Activated naive CD4-positive, alpha-beta T cell treated with Interleukin-2 at 50 U/mL for 16 hours (primary cell): ENCODE results near the gene CASQ2.

ENCODE experiments used
- DNase-seq: peaks from one replicate; pipeline ENCODE4 v3.0.0-alpha.2; 2020

The CASQ2 gene

GRCh38 chr1:115727706-115728249, 40.7 kb downstream of the CASQ2 start:
- DNase-seq, result no peak

DNA sequence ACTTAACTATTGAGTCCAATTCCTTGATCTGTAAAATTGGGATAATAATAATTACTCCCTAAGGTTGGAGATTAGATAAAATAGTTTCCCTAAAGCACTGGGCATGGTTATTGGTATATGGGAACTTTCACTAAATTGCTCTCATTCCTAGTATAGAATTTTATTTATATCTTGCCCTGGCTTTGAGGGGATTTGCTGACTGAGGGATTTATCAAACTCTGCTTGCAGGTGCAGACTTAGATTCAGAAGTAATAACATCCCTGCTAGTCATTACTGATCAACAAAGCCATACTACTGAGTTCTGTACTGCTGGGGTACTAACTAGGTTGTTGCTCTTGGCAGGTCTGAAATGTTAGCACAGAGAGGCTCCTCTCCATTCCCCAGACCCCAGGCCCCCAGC, 41.9 kb downstream of the CASQ2 start:
- no peak for DNase-seq

GRCh38 chr1:115726161-115726560, 42.4 kb downstream of the CASQ2 start:
- DNase-seq, result no peak

GRCh38 chr1:115725600-115725999, 42.9 kb downstream of the CASQ2 start:
- no peak for DNase-seq

DNA sequence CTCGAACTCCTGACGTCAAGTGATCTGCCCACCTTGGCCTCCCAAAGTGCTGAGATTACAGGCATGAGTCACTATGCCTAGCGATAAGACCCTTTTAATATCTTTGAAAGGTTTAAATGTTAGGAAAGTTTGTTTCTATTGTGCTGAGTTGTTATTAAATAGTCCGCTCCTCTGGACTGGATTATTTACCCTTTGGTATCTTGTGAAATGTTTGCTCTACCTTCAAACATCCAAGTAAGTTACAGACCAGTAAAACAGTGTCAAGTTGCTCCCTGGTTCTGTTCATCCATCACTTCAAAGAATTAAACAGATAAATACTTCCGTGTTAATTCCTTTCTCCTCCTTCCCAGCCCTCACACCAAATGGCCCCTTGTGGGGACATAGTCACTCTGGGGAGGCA, 44.8 kb downstream of the CASQ2 start:
- no peak for DNase-seq

DNA sequence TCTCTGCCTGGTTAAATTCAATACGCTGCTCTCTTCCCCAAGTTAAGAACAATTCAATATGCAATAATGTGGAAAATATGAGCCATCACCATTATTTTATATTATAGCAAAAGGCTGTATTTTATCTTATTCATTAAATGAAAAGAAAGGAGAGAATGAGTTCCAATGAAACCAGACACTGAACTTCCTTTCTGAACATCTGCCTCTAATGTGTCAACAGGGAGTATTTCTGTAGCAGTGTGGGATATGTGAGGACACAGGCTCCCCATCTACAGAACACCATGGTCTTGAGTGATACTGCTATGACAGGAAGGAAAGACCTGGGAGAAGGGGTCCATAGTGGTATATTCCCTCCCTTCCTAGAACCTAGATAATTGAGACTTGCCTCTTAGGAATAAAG, 46.3 kb downstream of the CASQ2 start:
- DNase-seq, result no peak

GRCh38 chr1:115719285-115719684, 49.2 kb downstream of the CASQ2 start:
- no peak for DNase-seq

DNA sequence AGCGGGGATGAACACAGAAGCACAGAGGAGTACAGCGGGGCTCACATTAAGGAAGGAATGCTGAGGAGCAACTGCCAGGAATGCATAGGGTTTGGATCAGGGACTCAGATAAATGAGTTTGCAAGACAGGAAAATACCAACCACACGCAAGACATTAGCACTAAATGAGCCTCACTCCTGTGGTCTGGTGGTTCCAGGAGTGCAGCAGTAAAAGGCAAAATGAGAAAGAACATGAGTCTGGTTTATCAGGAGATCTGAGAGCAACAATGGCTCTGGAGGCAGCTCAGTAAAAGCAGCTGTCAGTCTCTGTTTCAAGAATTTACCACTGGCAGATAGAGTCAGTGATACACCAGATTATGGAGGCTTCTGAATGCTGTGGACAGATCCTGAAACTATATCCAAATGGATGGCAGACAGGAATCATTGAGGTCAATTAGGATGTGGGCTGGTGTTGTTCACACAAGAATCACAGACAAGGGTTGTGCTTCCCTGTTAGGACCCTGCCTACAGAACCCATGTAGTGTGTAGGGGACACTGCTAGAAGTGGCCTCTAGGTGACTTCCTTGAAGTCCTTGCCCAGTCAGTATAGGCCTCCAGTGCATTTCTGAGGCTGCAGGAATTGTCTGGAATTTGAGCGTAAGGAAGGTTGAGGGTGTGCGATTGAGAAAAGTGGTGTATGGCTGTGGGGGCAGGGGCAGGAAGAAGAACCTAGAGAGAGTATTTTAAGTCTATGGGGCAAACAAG, 50.3 kb downstream of the CASQ2 start:
- no peak for DNase-seq

- no peak for DNase-seq
Observed at GRCh38 chr1:115717541-115717940, 51.0 kb downstream of the CASQ2 start.

GRCh38 chr1:115714572-115715141, 53.9 kb downstream of the CASQ2 start:
- no peak for DNase-seq

- no peak for DNase-seq
Observed at GRCh38 chr1:115713906-115714305, 54.6 kb downstream of the CASQ2 start.

DNA sequence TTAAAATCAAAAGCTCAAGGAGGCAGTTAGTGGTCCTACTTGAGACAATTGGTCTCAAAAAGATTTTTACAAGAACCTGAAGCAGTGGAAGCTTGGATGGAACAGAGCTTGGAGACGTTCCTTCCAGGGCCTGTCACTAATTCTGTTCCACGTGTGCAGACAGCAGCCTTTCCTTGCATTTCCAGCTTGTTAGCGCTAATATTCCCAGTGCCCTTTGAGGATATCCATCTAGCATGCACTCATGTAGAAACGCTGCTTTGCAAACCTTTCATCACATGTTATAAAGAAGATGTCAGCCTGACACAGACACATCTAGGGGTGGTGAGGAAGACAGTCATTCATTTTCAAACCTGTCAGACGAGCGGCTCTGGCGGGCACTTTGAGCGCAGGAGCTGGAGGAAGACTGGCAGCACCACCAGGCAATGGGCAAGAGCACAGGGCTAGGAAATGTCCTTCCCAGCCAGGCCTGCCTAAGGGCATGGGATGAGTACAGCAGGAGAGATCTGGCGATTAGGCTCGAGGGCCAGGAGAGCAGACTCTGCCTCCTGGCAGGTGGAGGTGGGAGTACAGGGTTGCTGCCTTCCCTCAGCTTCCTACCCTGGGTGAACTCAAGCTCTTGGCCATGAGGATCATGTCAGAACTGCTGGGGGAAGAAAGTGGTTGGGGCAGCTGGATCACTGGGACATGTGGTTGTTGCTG, 55.5 kb downstream of the CASQ2 start:
- no peak for DNase-seq

DNA sequence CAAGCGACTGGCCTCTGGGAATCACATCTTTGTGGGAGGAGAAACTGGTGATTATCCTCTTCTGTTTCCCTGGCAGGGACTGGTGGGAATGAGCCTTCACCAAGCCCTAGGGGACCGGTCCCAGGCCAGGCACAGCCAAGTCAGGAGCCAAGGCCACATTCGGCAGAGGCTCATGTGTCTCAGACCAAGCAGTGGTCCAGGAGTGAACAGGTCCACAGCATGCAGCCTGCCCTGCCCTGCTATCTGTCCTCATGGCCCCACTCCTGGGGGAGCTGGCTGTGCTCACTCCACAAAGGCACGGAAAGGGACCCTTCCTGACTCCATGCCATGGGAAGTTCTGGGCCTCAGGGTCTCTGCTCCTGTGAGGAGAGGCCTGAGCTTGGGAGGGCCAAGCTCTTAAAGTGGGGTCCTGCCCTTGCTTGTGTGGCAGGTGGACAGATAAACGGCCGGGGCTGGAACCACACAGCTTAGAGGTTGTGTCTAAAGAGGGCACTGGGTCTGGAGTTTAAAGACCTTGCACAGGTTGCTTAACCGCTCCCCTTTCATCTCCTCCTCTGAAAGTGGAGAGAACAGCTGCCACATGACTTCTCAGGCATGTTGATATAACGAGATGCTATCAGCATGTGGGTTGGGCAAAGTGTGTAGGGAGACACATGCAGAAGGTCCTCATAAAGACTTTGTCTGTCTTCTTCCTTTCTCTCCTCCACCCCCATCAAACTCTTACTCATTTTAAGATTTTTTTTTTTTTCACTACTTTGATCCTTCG, 57.5 kb downstream of the CASQ2 start:
- no peak for DNase-seq

DNA sequence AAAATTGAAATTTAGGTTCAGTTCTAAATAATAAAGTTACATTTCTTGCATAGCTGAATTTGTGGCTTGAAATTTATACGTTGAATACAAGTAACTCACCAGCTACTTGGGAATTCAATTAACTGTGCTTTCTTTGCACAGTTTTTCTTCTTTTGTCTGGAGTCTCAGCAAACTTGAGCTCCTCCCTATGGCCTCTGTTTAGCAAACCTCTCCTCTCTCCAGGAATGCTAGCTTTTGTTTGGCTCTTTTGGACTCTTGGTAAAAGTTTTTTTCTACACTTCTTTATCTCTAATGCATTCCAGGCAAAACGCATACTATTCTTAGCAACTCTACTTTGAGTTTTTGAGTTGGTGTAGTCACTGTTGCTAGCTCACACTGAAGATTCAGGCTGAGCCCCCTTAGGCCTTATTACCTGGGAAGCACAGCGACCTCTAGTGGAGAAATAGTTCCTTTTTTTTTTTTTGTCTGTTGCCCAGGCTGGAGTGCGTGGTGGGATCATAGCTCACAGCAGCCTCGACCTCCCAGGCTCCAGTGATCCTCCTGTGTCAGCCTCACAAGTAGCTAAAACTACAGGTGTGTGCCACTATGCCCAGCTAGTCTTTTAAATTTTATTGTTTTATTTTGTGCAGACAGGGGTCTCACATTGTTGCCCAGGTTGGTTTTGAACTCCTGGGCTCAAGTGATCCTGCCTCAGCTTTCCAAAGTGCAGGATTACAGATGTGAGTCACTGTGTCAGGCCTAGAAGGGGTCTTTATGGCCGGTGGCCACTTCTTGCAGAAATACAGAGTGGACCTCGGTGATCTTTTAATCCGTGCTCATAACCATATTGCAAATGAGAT, 61.7 kb downstream of the CASQ2 start:
- no peak for DNase-seq

- DNase-seq, result no peak
Observed at GRCh38 chr1:115705963-115706362, 62.6 kb downstream of the CASQ2 start.

DNA sequence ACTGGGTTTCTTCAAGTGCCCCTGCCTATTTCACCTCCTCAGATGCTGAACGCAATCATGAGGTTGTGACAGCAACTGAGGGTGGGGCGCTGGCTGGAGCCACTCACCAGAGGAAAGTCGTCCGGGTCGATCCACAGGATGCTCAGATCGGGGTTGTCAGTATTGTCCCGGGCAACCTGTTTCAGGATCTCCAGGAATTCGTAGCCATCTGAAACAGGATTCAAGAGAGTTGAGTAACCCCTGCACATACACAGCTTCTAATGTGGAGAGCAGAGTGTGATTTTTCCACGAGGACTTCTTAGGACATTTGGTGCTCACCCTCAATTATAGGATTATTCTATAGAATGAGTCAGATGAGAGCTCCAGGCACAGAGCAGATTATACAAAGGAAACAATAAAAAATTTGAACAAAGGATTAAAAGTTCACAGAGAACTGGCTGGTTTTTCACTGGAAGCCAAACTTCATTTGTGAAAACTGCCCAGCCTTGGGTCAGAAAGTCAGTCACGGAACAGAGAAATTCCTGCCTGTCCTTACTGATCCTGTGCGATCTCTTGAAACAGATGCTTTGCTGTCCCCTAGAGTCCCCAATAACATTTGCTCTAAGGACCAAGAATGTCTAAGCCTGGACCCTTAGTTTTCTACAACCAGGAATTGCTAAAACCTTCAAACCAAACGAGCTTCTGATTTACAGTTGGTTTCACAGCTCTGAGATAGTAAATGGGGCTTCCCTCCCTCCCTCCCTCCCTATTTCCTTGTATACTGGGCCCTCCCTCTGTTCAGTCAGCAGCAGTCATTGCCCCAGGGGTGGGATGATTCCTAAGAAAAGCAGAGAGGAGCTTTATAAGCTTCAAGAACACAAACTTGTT, 63.2 kb downstream of the CASQ2 start:
- DNase-seq, result no peak

GRCh38 chr1:115702959-115703358, 65.6 kb downstream of the CASQ2 start:
- DNase-seq, result no peak

DNA sequence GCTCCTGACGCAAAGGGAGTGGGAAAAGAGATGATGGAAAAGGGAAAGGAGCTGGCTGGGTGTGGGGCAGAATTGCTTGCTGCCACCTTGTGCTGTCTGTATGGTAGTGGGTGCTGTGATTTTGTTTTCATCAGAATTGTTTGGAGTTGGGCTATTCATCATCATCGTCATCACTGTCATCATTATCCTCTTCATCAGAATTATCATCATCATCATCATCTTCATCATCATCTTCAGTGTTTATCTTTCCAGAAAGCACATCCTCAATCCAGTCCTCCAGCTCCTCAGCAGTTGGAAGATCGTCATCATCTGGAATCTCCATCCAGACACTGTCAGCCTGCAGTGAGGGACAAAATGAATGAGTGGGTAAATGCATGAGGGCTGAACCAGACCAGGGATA, 67.4 kb downstream of the CASQ2 start:
- DNase-seq, result no peak

DNA sequence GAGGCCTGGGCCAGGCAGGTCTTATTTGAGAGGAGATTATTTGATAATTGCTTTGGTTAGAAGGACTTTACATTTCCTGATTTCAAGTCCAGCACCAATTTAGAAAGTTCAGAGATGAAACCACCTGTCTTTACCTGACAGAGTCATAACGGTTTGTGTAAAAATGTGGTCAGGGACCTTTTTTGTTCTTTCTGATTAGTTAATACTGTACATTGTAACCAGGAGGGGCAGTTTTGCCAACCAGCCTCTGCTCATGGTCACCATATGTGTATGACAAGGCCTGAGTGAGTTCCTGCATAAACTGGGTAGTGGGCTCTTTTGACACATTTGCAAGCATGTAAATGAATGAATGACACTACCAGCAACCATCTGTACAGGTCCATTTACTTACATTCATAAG, 70.9 kb downstream of the CASQ2 start:
- DNase-seq, result no peak

DNA sequence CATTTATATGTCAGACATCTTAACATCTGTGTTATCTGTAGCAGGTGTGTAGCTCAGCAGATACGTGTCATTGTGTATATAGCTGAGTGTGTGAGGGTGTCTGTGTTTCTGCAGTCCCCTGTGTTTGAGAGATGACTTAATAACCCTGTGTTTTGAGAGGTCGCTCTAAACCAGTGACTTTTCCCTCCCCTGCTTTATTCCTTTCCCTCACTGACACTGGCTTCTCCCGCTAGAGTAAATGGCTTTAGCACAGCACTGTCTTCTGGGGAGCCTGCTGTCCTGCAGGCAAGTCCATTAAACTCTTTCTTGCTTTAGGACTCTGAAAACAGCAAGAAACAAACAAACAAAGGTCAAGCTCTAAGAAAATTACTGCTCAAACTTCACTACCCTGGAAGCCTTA, 73.7 kb downstream of the CASQ2 start:
- DNase-seq, result no peak

- DNase-seq, result no peak
Observed at GRCh38 chr1:115692224-115692623, 76.3 kb downstream of the CASQ2 start.
